ENCODE results near the gene APOC3. TPM values are rescaled to one million over a fixed set of nuclear protein-coding genes. Genes with fewer than 3 reads are reported as not detected.

APOC3 gene
- total RNA-seq (1 to 10 TPM in 1 of 2 donors, not detected in 1; 1.4 TPM), polyA plus RNA-seq (ENCODE audit: insufficient read length in 2 of 2) (not detected)
- long read RNA-seq, donor 1, partial matches to known transcripts, result 17 of 17 reads
- long read RNA-seq, donor 1, other reads (novel, unspliced or antisense), result 0 of 17 reads
- long read RNA-seq, donor 2, partial matches to known transcripts, result 0 of 3 reads
- long read RNA-seq, donor 2, other reads (novel, unspliced or antisense), result 0 of 3 reads
- long read RNA-seq, donor 3, result 0 reads
- long read RNA-seq, donor 4, result 0 reads

- Histone ChIP-seq H3K27me3 (ENCODE audit: control insufficient read depth, insufficient read depth, low read length) (no peaks in the 10 kb centered on the region), H3K9me3 (ENCODE audit: control insufficient read depth, insufficient read depth, low read length) (no peaks in the 10 kb centered on the region), H3K36me3 (ENCODE audit: control insufficient read depth, insufficient read depth, low read length) (no peaks in the 10 kb centered on the region), H3K4me1 (ENCODE audit: control insufficient read depth, insufficient read depth, low read length) (peaks cover 17% of the 10 kb centered on the region), H3K4me3 (ENCODE audit: low read depth, low read length) (no peak within 1 kb of the TSS), H3K27ac (ENCODE audit: low read depth, low read length) (no peak within 1 kb of the TSS)
- WGBS (ENCODE audit: insufficient coverage), result 69% methylated on average over 6 of the region's 9 CpGs
- no peak for DNase-seq (ENCODE audit: low read depth in 4 of 6, low spot score in 6 of 6)
Observed at GRCh38 chr11:116829525-116830183, at the start of gene APOC3. Gene APOC3 (plus strand): TSS chr11:116829907. CDS start chr11:116830583, 676 bp downstream.

DNA sequence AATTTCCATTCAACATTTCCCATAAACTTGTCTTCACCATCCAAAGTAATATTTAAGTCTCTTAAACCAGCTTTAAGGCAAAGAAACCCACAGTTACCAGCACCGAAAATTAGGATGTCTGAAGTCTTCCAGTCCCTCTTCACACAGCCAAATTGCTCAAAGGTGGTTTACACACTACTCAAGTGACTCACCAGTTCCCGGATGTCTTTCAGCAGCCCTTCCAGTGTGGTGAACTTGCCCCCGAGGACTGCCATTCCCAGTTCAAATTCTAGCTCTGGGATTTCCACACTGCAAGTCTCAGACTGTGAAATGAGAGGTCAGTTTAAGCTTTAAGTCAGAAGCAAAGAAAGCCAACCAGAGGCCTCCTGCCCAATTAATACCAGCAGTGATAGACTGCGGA is 47.0 kb upstream of the APOC3 start:
- no peaks in the 10 kb centered on the region for H3K9me3 ChIP-seq (ENCODE audit: control insufficient read depth, insufficient read depth, low read length)
- H3K36me3 ChIP-seq (ENCODE audit: control insufficient read depth, insufficient read depth, low read length), result peaks cover 58% of the 10 kb centered on the region
- H3K27ac ChIP-seq (ENCODE audit: low read depth, low read length), result no peak overlapping the region
- no peaks in the 10 kb centered on the region for H3K27me3 ChIP-seq (ENCODE audit: control insufficient read depth, insufficient read depth, low read length)
- WGBS (ENCODE audit: insufficient coverage), result 96% methylated on average over 4 of the region's 4 CpGs
- no peak overlapping the region for H3K4me3 ChIP-seq (ENCODE audit: low read depth, low read length)
- no peak for DNase-seq (ENCODE audit: low read depth in 4 of 6, low spot score in 6 of 6)
- H3K4me1 ChIP-seq (ENCODE audit: control insufficient read depth, insufficient read depth, low read length), result peaks cover 8% of the 10 kb centered on the region

DNA sequence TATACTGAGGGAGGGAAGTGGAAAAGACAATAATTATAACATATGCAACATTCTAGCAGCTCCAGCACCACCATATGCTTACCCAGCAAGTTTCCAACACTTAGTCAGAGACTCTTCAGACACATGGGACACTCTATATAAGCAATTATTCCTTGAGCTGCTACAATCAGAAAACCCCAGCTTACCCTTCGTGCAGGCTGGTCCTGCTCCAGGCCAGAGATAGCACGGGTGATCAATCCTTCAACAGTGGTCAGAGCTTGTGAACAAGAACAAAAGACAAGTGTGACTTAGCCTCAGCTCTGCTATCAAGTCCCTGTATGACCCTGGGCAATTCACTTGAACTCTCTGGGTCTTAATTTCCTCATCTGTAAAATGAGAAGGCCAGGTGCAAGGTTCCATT is 43.4 kb upstream of the APOC3 start:
- H3K9me3 ChIP-seq (ENCODE audit: control insufficient read depth, insufficient read depth, low read length), result no peaks in the 10 kb centered on the region
- no peak overlapping the region for H3K27ac ChIP-seq (ENCODE audit: low read depth, low read length)
- WGBS (ENCODE audit: insufficient coverage), result 79% methylated on average over 2 of the region's 2 CpGs
- peaks cover 23% of the 10 kb centered on the region for H3K4me1 ChIP-seq (ENCODE audit: control insufficient read depth, insufficient read depth, low read length)
- H3K36me3 ChIP-seq (ENCODE audit: control insufficient read depth, insufficient read depth, low read length), result peaks cover 37% of the 10 kb centered on the region
- no peak for DNase-seq (ENCODE audit: low read depth in 4 of 6, low spot score in 6 of 6)
- no peaks in the 10 kb centered on the region for H3K27me3 ChIP-seq (ENCODE audit: control insufficient read depth, insufficient read depth, low read length)
- no peak overlapping the region for H3K4me3 ChIP-seq (ENCODE audit: low read depth, low read length)

DNA sequence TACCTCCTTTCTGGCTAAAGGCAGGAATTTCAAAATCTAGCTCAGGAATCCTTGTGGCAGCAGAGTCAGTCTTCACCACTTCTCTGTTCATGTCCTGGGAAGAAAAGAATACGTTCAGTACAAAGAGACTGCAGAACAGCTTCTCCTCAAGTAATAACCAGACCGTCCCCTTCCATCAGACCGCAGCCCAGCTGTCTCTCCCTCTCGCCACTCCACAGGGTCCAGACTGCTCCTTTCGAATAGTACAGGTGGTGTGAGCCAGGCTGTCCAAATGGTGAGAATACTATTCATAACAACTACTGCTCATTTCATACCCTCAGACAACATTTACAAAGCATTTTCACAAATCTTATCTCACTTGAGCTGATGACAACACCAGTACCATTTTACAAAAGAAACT is 42.7 kb upstream of the APOC3 start:
- no peak for DNase-seq (ENCODE audit: low read depth in 4 of 6, low spot score in 6 of 6)
- H3K27me3 ChIP-seq (ENCODE audit: control insufficient read depth, insufficient read depth, low read length), result no peaks in the 10 kb centered on the region
- H3K27ac ChIP-seq (ENCODE audit: low read depth, low read length), result no peak overlapping the region
- H3K4me1 ChIP-seq (ENCODE audit: control insufficient read depth, insufficient read depth, low read length), result peaks cover 28% of the 10 kb centered on the region
- H3K4me3 ChIP-seq (ENCODE audit: low read depth, low read length), result peak overlapping the region; percentile 86
- H3K36me3 ChIP-seq (ENCODE audit: control insufficient read depth, insufficient read depth, low read length), result peaks cover 32% of the 10 kb centered on the region
- H3K9me3 ChIP-seq (ENCODE audit: control insufficient read depth, insufficient read depth, low read length), result no peaks in the 10 kb centered on the region
- no CpG with 5 or more reads among the region's 5 CpGs for WGBS (ENCODE audit: insufficient coverage)

- H3K4me1 ChIP-seq (ENCODE audit: control insufficient read depth, insufficient read depth, low read length), result peaks cover 28% of the 10 kb centered on the region
- no peaks in the 10 kb centered on the region for H3K27me3 ChIP-seq (ENCODE audit: control insufficient read depth, insufficient read depth, low read length)
- peaks cover 29% of the 10 kb centered on the region for H3K36me3 ChIP-seq (ENCODE audit: control insufficient read depth, insufficient read depth, low read length)
- peak overlapping the region; percentile 86 for H3K4me3 ChIP-seq (ENCODE audit: low read depth, low read length)
- 0% methylated on average over 13 of the region's 15 CpGs for WGBS (ENCODE audit: insufficient coverage)
- no peak for DNase-seq (ENCODE audit: low read depth in 4 of 6, low spot score in 6 of 6)
- no peaks in the 10 kb centered on the region for H3K9me3 ChIP-seq (ENCODE audit: control insufficient read depth, insufficient read depth, low read length)
- H3K27ac ChIP-seq (ENCODE audit: low read depth, low read length), result no peak overlapping the region
Observed at GRCh38 chr11:116787436-116787785, 42.3 kb upstream of the APOC3 start.

GRCh38 chr11:116787786-116788486 is 41.8 kb upstream of the APOC3 start, which contains the start of gene ZPR1:
Gene ZPR1 (minus strand): TSS chr11:116788023. CDS start chr11:116787990, 33 bp downstream.
- peaks cover 26% of the 10 kb centered on the region for H3K36me3 ChIP-seq (ENCODE audit: control insufficient read depth, insufficient read depth, low read length)
- peaks cover 28% of the 10 kb centered on the region for H3K4me1 ChIP-seq (ENCODE audit: control insufficient read depth, insufficient read depth, low read length)
- H3K4me3 ChIP-seq (ENCODE audit: low read depth, low read length), result peak within 1 kb of the TSS; percentile 86
- peak within 1 kb of the TSS; percentile 81 for H3K27ac ChIP-seq (ENCODE audit: low read depth, low read length)
- peak; percentile 69 to 96 (median 74) for DNase-seq (ENCODE audit: low read depth in 4 of 6, low spot score in 6 of 6)
- WGBS (ENCODE audit: insufficient coverage), result under 1% methylated on average over 56 of the region's 56 CpGs
- no peaks in the 10 kb centered on the region for H3K9me3 ChIP-seq (ENCODE audit: control insufficient read depth, insufficient read depth, low read length)
- no peaks in the 10 kb centered on the region for H3K27me3 ChIP-seq (ENCODE audit: control insufficient read depth, insufficient read depth, low read length)

GRCh38 chr11:116788534-116788933 is 41.2 kb upstream of the APOC3 start:
- DNase-seq (ENCODE audit: low read depth in 4 of 6, low spot score in 6 of 6), result no peak
- no CpG with 5 or more reads among the region's 4 CpGs for WGBS (ENCODE audit: insufficient coverage)
- Histone ChIP-seq H3K9me3 (ENCODE audit: control insufficient read depth, insufficient read depth, low read length) (no peaks in the 10 kb centered on the region), H3K4me3 (ENCODE audit: low read depth, low read length) (peak overlapping the region; percentile 86), H3K36me3 (ENCODE audit: control insufficient read depth, insufficient read depth, low read length) (peaks cover 20% of the 10 kb centered on the region), H3K4me1 (ENCODE audit: control insufficient read depth, insufficient read depth, low read length) (peaks cover 28% of the 10 kb centered on the region), H3K27ac (ENCODE audit: low read depth, low read length) (no peak overlapping the region), H3K27me3 (ENCODE audit: control insufficient read depth, insufficient read depth, low read length) (no peaks in the 10 kb centered on the region)

DNA sequence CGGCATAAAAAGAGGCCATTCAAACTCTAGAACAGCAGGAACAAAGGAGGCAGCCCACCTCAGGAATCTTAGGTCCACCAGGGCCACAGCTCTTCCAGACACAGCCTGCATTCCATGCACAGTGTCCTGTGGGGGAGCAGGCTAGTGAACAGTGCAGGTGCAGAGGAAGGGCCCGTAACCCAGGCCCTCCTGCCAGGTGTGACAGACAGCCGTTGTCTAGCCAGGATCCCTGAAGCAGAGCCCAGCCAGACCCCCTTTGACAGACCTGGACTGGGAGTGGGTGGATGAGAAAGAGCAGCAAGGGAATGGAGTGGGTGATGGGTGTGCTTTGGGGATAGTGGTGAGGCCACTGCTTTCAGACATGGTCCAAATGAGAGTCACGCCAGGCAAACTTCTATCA is 40.7 kb upstream of the APOC3 start:
- 90% methylated on average over 3 of the region's 4 CpGs for WGBS (ENCODE audit: insufficient coverage)
- Histone ChIP-seq H3K27ac (ENCODE audit: low read depth, low read length) (no peak overlapping the region), H3K9me3 (ENCODE audit: control insufficient read depth, insufficient read depth, low read length) (no peaks in the 10 kb centered on the region), H3K36me3 (ENCODE audit: control insufficient read depth, insufficient read depth, low read length) (peaks cover 17% of the 10 kb centered on the region), H3K4me1 (ENCODE audit: control insufficient read depth, insufficient read depth, low read length) (peaks cover 28% of the 10 kb centered on the region), H3K4me3 (ENCODE audit: low read depth, low read length) (no peak overlapping the region), H3K27me3 (ENCODE audit: control insufficient read depth, insufficient read depth, low read length) (no peaks in the 10 kb centered on the region)
- DNase-seq (ENCODE audit: low read depth in 4 of 6, low spot score in 6 of 6), result no peak

DNA sequence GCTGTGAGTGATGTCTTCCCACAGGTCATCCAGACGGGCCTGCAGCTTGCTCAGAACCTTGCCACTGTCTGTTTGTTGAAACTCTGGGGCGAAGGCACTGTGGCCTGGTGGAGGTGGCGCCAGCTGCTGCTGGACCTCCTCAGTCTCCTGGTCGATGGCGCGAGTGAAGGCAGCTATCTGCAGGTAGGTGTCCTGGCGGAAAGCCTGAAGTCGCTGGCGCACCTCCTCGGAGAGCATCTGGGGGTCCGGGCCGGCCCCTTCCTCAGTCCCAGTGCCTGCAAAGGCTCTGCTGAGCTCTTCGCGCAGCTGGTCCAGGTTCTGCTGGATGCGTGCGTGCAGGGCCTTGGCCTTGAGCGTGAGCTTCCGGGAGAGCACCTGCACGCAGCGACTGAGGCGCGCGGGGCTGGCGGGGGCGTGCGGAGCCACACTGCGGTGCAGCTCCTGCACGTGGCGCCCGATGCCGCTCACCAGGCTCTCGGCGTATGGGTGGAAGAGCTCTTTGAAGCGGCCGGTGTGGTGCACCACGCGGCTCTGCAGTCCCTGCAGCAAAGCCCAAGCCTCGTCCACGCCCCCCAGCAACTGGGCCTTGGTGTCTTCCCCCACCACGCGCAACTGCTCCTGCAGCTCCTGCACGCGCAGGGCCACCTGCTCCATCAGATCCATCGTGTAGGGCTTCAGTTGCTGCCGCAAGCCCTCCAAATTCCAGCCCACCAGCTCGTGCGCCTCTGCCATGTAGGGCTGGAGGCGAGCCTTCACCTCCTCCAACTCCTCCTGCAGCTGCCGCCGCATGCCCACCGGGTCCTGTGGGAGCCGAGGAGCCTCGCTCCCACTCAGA is 39.3 kb upstream of the APOC3 start:
- no peak overlapping the region for H3K27ac ChIP-seq (ENCODE audit: low read depth, low read length)
- no peaks in the 10 kb centered on the region for H3K27me3 ChIP-seq (ENCODE audit: control insufficient read depth, insufficient read depth, low read length)
- H3K4me3 ChIP-seq (ENCODE audit: low read depth, low read length), result no peak overlapping the region
- H3K36me3 ChIP-seq (ENCODE audit: control insufficient read depth, insufficient read depth, low read length), result peaks cover 4% of the 10 kb centered on the region
- DNase-seq (ENCODE audit: low read depth in 4 of 6, low spot score in 6 of 6), result no peak
- peaks cover 28% of the 10 kb centered on the region for H3K4me1 ChIP-seq (ENCODE audit: control insufficient read depth, insufficient read depth, low read length)
- no peaks in the 10 kb centered on the region for H3K9me3 ChIP-seq (ENCODE audit: control insufficient read depth, insufficient read depth, low read length)
- WGBS (ENCODE audit: insufficient coverage), result 80% methylated on average over 53 of the region's 53 CpGs
